Neural progenitor cell (in vitro differentiated cells): ENCODE data around the gene RASA2. TPM values are rescaled to one million over a fixed set of nuclear protein-coding genes. Genes with fewer than 3 reads are reported as not detected.

Experiments used
- DNase-seq: peaks from one replicate; pipeline ENCODE4 v3.0.0-alpha.2; 2016; ENCODE audit warnings: low spot score
- H2AFZ ChIP-seq: fragments of 200-600 bp; sonication (generic); replicated peaks from 2 replicates; pipeline ENCODE4 v1.6.1; 2016; ENCODE audit warnings: antibody characterized with exemption
- H3F3A ChIP-seq: fragments of 200-600 bp; sonication (generic); 2 replicates; pipeline ENCODE4 v1.6.1; 2016; ENCODE audit warnings: antibody characterized with exemption, low read depth
- H3K27ac ChIP-seq: fragments of 200-600 bp; sonication (generic); 2 replicates; pipeline ENCODE4 v1.5.1; 2016; ENCODE audit warnings: mild to moderate bottlenecking
- H3K27me3 ChIP-seq: fragments of 200-600 bp; sonication (generic); 2 replicates; pipeline ENCODE4 v1.6.1; 2016; ENCODE audit warnings: mild to moderate bottlenecking, moderate library complexity
- H3K36me3 ChIP-seq: fragments of 200-600 bp; sonication (generic); 2 replicates; pipeline ENCODE4 v1.5.1; 2016
- H3K4me1 ChIP-seq: fragments of 200-600 bp; sonication (generic); 2 replicates; pipeline ENCODE4 v1.6.1; 2016; ENCODE audit warnings: mixed run types
- H3K4me2 ChIP-seq: fragments of 200-600 bp; sonication (generic); 2 replicates; pipeline ENCODE4 v1.6.1; 2016
- H3K4me3 ChIP-seq: fragments of 200-600 bp; sonication (generic); 2 replicates; pipeline ENCODE4 v1.5.1; 2016
- H3K79me2 ChIP-seq: fragments of 200-600 bp; sonication (generic); 2 replicates; pipeline ENCODE4 v1.6.1; 2016; ENCODE audit warnings: low read depth
- H3K9ac ChIP-seq: fragments of 200-600 bp; sonication (generic); 2 replicates; pipeline ENCODE4 v1.6.1; 2016
- H3K9me3 ChIP-seq: fragments of 200-600 bp; sonication (generic); 2 replicates; pipeline ENCODE4 v1.5.1; 2016; ENCODE audit warnings: low read depth
- H4K20me1 ChIP-seq: fragments of 200-600 bp; sonication (generic); 2 replicates; pipeline ENCODE4 v1.6.1; 2016; ENCODE audit warnings: low read depth
- H3K27ac Mint-ChIP-seq: 3 replicates; pipeline ENCODE4 v1.8.0; 2021; ENCODE audit warnings: mixed read lengths
- H3K27me3 Mint-ChIP-seq: 2 replicates; pipeline ENCODE4 v1.8.0; 2022; ENCODE audit warnings: low read depth, mild to moderate bottlenecking, inconsistent platforms, moderate library complexity, mixed read lengths; ENCODE audit not compliant: insufficient read depth
- H3K36me3 Mint-ChIP-seq: 3 replicates; pipeline ENCODE4 v1.8.0; 2021; ENCODE audit warnings: mixed read lengths
- H3K4me1 Mint-ChIP-seq: 3 replicates; pipeline ENCODE4 v1.8.0; 2021; ENCODE audit warnings: mixed read lengths
- H3K4me3 Mint-ChIP-seq: 3 replicates; pipeline ENCODE4 v1.8.0; 2021; ENCODE audit warnings: mild to moderate bottlenecking, moderate library complexity, mixed read lengths
- H3K9me3 Mint-ChIP-seq: 3 replicates; pipeline ENCODE4 v1.8.0; 2020; ENCODE audit warnings: mixed read lengths
- EZH2 ChIP-seq: fragments of 200-600 bp; sonication (generic); IDR thresholded peaks from 2 replicates; pipeline ENCODE4 v1.6.1; 2017; ENCODE audit warnings: antibody characterized with exemption, mild to moderate bottlenecking, moderate library complexity
- EZH2phosphoT487 ChIP-seq: fragments of 200-600 bp; sonication (generic); IDR thresholded peaks from 2 replicates; pipeline ENCODE4 v1.6.1; 2017; ENCODE audit warnings: antibody characterized with exemption
- total RNA-seq: library from RNA; depleted of rRNA; stranded (reverse); fragments of >200 nt; gene quantifications from 2 replicates; pipeline ENCODE4 v1.2.3, GENCODE V29; 2015; ENCODE audit warnings: low replicate concordance
- TF ChIP-seq, protein P1 (sequence below): fragments of 200-600 bp; sonication (generic); IDR thresholded peaks from 2 replicates; pipeline ENCODE4 v1.5.1; 2017; ENCODE audit warnings: antibody characterized with exemption, mild to moderate bottlenecking

The RASA2 gene
- total RNA-seq, 1 donor from 2014 or later = 48.4 TPM

GRCh38 chr3:141444586-141445285, 42.1 kb upstream of the RASA2 start:
- TF ChIP-seq EZH2phosphoT487 (no peak), EZH2 (no peak)
- TF ChIP-seq, protein P1, sequence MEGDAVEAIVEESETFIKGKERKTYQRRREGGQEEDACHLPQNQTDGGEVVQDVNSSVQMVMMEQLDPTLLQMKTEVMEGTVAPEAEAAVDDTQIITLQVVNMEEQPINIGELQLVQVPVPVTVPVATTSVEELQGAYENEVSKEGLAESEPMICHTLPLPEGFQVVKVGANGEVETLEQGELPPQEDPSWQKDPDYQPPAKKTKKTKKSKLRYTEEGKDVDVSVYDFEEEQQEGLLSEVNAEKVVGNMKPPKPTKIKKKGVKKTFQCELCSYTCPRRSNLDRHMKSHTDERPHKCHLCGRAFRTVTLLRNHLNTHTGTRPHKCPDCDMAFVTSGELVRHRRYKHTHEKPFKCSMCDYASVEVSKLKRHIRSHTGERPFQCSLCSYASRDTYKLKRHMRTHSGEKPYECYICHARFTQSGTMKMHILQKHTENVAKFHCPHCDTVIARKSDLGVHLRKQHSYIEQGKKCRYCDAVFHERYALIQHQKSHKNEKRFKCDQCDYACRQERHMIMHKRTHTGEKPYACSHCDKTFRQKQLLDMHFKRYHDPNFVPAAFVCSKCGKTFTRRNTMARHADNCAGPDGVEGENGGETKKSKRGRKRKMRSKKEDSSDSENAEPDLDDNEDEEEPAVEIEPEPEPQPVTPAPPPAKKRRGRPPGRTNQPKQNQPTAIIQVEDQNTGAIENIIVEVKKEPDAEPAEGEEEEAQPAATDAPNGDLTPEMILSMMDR = no peak

DNA sequence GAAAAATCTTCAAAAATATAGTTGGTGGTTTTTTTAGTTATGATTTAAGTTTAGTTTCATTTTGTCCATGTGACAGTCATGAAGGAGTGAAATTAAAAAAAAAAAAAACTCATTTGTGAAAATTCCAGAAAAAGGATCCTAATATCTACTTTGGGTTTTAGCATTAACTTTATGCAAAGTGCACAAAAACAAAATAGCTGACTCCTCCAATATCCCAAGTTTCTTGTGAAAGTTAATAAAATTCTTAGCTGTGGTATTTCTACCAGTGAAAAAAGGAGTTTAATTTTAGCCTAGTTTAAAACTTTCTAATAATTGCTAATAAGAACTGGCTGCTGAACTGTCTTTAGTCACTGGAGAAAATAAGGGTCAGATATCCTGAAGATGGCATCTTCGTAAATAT, 40.8 kb upstream of the RASA2 start:
- H3K4me1 Mint-ChIP-seq = peaks cover 8% of the 10 kb centered on the region

More at GRCh38 chr3:141444586-141445285, 42.1 kb upstream of the RASA2 start:
- H3K4me1 Mint-ChIP-seq = peaks cover 8% of the 10 kb centered on the region
- no peak overlapping the region for H2AFZ ChIP-seq
- H3K27me3 ChIP-seq = no peaks in the 10 kb centered on the region
- no peaks in the 10 kb centered on the region for H3F3A ChIP-seq
- no peaks in the 10 kb centered on the region for H3K9me3 Mint-ChIP-seq
- no peaks in the 10 kb centered on the region for H3K36me3 ChIP-seq
- H3K27me3 Mint-ChIP-seq = no peaks in the 10 kb centered on the region
- peaks cover 24% of the 10 kb centered on the region for H3K36me3 Mint-ChIP-seq
- H3K27ac Mint-ChIP-seq = no peak overlapping the region
- no peaks in the 10 kb centered on the region for H3K4me1 ChIP-seq
- no peak overlapping the region for H3K27ac ChIP-seq
- no peak overlapping the region for H3K4me3 Mint-ChIP-seq
- no peak overlapping the region for H3K4me3 ChIP-seq
- H3K9me3 ChIP-seq = no peaks in the 10 kb centered on the region
- H3K79me2 ChIP-seq = no peaks in the 10 kb centered on the region
- DNase-seq = no peak
- no peak overlapping the region for H3K9ac ChIP-seq
- H4K20me1 ChIP-seq = no peaks in the 10 kb centered on the region
- H3K4me2 ChIP-seq = no peak overlapping the region

GRCh38 chr3:141446737-141447136, 40.1 kb upstream of the RASA2 start:
- no peak for TF ChIP-seq EZH2
- TF ChIP-seq, protein P1 = no peak
- TF ChIP-seq EZH2phosphoT487 = no peak
- no peak overlapping the region for H3K27ac ChIP-seq
- H3K4me1 ChIP-seq = no peaks in the 10 kb centered on the region
- H3K36me3 ChIP-seq = no peaks in the 10 kb centered on the region
- Mint-ChIP-seq H3K27ac (no peak overlapping the region), H3K36me3 (peaks cover 24% of the 10 kb centered on the region), H3K9me3 (no peaks in the 10 kb centered on the region), H3K27me3 (no peaks in the 10 kb centered on the region), H3K4me3 (no peak overlapping the region), H3K4me1 (peaks cover 8% of the 10 kb centered on the region)
- no peaks in the 10 kb centered on the region for H3K79me2 ChIP-seq
- DNase-seq = no peak
- H3F3A ChIP-seq = no peaks in the 10 kb centered on the region
- no peak overlapping the region for H2AFZ ChIP-seq
- H3K4me2 ChIP-seq = no peak overlapping the region
- H3K4me3 ChIP-seq = no peak overlapping the region
- no peak overlapping the region for H3K9ac ChIP-seq
- no peaks in the 10 kb centered on the region for H3K27me3 ChIP-seq
- H4K20me1 ChIP-seq = no peaks in the 10 kb centered on the region
- no peaks in the 10 kb centered on the region for H3K9me3 ChIP-seq

More for the DNA sequence above, 40.8 kb upstream of the RASA2 start:
- TF ChIP-seq EZH2 (no peak), EZH2phosphoT487 (no peak)
- TF ChIP-seq, protein P1 = no peak
- H3K4me3 ChIP-seq = no peak overlapping the region
- no peak overlapping the region for H3K4me3 Mint-ChIP-seq
- H3K27me3 ChIP-seq = no peaks in the 10 kb centered on the region
- H3F3A ChIP-seq = no peaks in the 10 kb centered on the region
- H3K9me3 ChIP-seq = no peaks in the 10 kb centered on the region
- H3K9ac ChIP-seq = no peak overlapping the region
- H3K9me3 Mint-ChIP-seq = no peaks in the 10 kb centered on the region
- H3K27ac Mint-ChIP-seq = no peak overlapping the region
- no peak overlapping the region for H3K4me2 ChIP-seq
- no peaks in the 10 kb centered on the region for H3K4me1 ChIP-seq
- no peak for DNase-seq
- H2AFZ ChIP-seq = no peak overlapping the region
- no peaks in the 10 kb centered on the region for H3K36me3 ChIP-seq
- H4K20me1 ChIP-seq = no peaks in the 10 kb centered on the region
- H3K27ac ChIP-seq = no peak overlapping the region
- peaks cover 24% of the 10 kb centered on the region for H3K36me3 Mint-ChIP-seq
- no peaks in the 10 kb centered on the region for H3K27me3 Mint-ChIP-seq
- H3K79me2 ChIP-seq = no peaks in the 10 kb centered on the region
